ENCODE results near the gene RFX4.

DNA sequence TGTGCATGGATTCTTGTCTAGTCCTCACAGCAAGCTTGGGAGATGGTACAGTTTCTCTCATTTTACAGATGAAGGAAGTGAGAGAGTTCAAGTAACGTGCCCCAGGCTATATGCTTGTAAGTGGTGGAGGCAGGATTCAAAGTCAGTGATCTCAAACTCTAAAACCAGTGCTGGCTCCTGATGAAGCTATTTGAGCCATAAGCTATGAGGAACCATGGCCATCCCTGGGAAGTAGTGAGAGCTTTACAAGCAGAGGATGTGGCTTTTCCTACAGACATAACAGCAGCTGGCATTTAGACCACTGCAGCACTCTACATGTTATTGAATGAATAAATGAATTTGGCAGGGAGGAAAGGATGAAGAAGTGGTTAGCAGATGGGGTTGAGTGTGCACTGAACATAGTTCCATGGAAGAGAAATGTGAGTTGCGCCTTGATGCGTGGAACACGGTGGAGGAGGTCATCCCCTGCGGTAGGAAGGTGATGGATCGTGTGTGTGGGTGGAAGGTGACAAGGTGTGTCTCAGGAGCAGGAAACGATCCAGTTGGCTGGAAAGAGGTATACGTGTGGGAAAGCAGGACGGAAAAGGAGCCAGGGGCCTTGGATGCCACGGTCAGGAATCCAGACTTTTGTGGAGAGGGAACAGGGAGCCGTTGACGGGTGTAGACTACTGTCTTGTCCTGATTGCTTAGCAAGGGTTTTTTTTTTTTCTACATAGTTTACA is 65.2 kb downstream of the RFX4 start:
- TF ChIP-seq, protein P1, sequence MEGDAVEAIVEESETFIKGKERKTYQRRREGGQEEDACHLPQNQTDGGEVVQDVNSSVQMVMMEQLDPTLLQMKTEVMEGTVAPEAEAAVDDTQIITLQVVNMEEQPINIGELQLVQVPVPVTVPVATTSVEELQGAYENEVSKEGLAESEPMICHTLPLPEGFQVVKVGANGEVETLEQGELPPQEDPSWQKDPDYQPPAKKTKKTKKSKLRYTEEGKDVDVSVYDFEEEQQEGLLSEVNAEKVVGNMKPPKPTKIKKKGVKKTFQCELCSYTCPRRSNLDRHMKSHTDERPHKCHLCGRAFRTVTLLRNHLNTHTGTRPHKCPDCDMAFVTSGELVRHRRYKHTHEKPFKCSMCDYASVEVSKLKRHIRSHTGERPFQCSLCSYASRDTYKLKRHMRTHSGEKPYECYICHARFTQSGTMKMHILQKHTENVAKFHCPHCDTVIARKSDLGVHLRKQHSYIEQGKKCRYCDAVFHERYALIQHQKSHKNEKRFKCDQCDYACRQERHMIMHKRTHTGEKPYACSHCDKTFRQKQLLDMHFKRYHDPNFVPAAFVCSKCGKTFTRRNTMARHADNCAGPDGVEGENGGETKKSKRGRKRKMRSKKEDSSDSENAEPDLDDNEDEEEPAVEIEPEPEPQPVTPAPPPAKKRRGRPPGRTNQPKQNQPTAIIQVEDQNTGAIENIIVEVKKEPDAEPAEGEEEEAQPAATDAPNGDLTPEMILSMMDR (conservative IDR thresholded peaks at IDR 0.05; ENCODE audit: low read length): no peak
- no peak for TF ChIP-seq EZH2phosphoT487 (IDR thresholded peaks at IDR 0.05; ENCODE audit: borderline replicate concordance)

All from Loucy (cell line).